Measurements from ENCODE around the gene OR4D10. TPM values are rescaled to one million over a fixed set of nuclear protein-coding genes. Genes with fewer than 3 reads are reported as not detected.
"Not testable (repeated sequence)": the region's sequence is repeated elsewhere in the genome, so short reads cannot be mapped to it uniquely, and the experiment has no call there.

OR4D10 gene
- total RNA-seq: not detected

- ATAC-seq: no peak
Measured at GRCh38 chr11:59473015-59473414, at the start of gene OR4D10. TSS of gene OR4D10 (plus strand) at chr11:59473315. CDS start at chr11:59477430, 4,115 bp downstream.

GRCh38 chr11:59423835-59424234 lies 49.3 kb upstream of the OR4D10 start:
- ATAC-seq: no peak

GRCh38 chr11:59425131-59425530 lies 48.0 kb upstream of the OR4D10 start:
- no peak for ATAC-seq

- ATAC-seq: no peak
Measured at GRCh38 chr11:59426361-59427067, 46.6 kb upstream of the OR4D10 start, which contains the start of gene OR5A2. TSS of gene OR5A2 (minus strand) at chr11:59426413. CDS start at chr11:59422953, 3,460 bp downstream.

GRCh38 chr11:59427068-59427382 lies 46.1 kb upstream of the OR4D10 start:
- no peak for ATAC-seq

GRCh38 chr11:59429924-59430516 lies 43.1 kb upstream of the OR4D10 start:
- peak; percentile 47 for ATAC-seq

GRCh38 chr11:59436169-59436568 lies 36.9 kb upstream of the OR4D10 start, which contains the start of gene OR5A1:
TSS of gene OR5A1 (plus strand) at chr11:59436469. CDS start at chr11:59443169, 6,700 bp downstream.
- no peak for ATAC-seq

GRCh38 chr11:59437770-59438169 lies 35.3 kb upstream of the OR4D10 start:
- no peak for ATAC-seq

GRCh38 chr11:59445624-59446023 lies 27.5 kb upstream of the OR4D10 start:
- ATAC-seq: not testable (repeated sequence)

GRCh38 chr11:59448484-59448883 lies 24.6 kb upstream of the OR4D10 start:
- no peak for ATAC-seq

- no peak for ATAC-seq
Measured at GRCh38 chr11:59456661-59457060, 16.5 kb upstream of the OR4D10 start, which contains the start of gene OR4D6. TSS of gene OR4D6 (plus strand) at chr11:59456961. CDS start at chr11:59456961, 0 bp downstream.

- ATAC-seq: no peak
Measured at GRCh38 chr11:59459916-59460315, 13.2 kb upstream of the OR4D10 start.

- no peak for ATAC-seq
Measured at GRCh38 chr11:59463190-59463641, 9.9 kb upstream of the OR4D10 start.

GRCh38 chr11:59475176-59475575 lies 2.1 kb downstream of the OR4D10 start:
- ATAC-seq: no peak

GRCh38 chr11:59479906-59480305 lies 6.8 kb downstream of the OR4D10 start:
- ATAC-seq: no peak

- no peak for ATAC-seq
Measured at GRCh38 chr11:59480359-59480758, 7.2 kb downstream of the OR4D10 start.

- ATAC-seq: no peak
Measured at GRCh38 chr11:59501931-59502330, 28.8 kb downstream of the OR4D10 start.

GRCh38 chr11:59503276-59503675 lies 30.2 kb downstream of the OR4D10 start, which contains the start of gene OR4D11:
TSS of gene OR4D11 (plus strand) at chr11:59503576. CDS start at chr11:59503576, 0 bp downstream.
- no peak for ATAC-seq

- no peak for ATAC-seq
Measured at GRCh38 chr11:59510941-59511589, 38.0 kb downstream of the OR4D10 start, which contains the start of gene OR4D9. TSS of gene OR4D9 (plus strand) at chr11:59511539. CDS start at chr11:59514913, 3,374 bp downstream.

- no peak for ATAC-seq
Measured at GRCh38 chr11:59511675-59512074, 38.6 kb downstream of the OR4D10 start.

GRCh38 chr11:59520139-59520538 lies 47.0 kb downstream of the OR4D10 start:
- ATAC-seq: not testable (repeated sequence)

- ATAC-seq: no peak
Measured at GRCh38 chr11:59520741-59521140, 47.6 kb downstream of the OR4D10 start.

GRCh38 chr11:59523541-59523940 lies 50.4 kb downstream of the OR4D10 start:
- no peak for ATAC-seq

Measured in esophagus mucosa (tissue), 1 donor.